Stimulated activated CD4-positive, alpha-beta T cell treated with anti-CD3 and anti-CD28 coated beads, TNF-alpha, amount 100 ng/mL, for 24 hours (primary cell): ENCODE data around the gene KTN1.

ENCODE experiments used
- DNase-seq, 3 experiments: peaks; one replicate each; pipeline ENCODE4 v3.0.0-alpha.2; 2020; ENCODE audit warnings: low read depth in 3 of 3

KTN1 gene, protein sequence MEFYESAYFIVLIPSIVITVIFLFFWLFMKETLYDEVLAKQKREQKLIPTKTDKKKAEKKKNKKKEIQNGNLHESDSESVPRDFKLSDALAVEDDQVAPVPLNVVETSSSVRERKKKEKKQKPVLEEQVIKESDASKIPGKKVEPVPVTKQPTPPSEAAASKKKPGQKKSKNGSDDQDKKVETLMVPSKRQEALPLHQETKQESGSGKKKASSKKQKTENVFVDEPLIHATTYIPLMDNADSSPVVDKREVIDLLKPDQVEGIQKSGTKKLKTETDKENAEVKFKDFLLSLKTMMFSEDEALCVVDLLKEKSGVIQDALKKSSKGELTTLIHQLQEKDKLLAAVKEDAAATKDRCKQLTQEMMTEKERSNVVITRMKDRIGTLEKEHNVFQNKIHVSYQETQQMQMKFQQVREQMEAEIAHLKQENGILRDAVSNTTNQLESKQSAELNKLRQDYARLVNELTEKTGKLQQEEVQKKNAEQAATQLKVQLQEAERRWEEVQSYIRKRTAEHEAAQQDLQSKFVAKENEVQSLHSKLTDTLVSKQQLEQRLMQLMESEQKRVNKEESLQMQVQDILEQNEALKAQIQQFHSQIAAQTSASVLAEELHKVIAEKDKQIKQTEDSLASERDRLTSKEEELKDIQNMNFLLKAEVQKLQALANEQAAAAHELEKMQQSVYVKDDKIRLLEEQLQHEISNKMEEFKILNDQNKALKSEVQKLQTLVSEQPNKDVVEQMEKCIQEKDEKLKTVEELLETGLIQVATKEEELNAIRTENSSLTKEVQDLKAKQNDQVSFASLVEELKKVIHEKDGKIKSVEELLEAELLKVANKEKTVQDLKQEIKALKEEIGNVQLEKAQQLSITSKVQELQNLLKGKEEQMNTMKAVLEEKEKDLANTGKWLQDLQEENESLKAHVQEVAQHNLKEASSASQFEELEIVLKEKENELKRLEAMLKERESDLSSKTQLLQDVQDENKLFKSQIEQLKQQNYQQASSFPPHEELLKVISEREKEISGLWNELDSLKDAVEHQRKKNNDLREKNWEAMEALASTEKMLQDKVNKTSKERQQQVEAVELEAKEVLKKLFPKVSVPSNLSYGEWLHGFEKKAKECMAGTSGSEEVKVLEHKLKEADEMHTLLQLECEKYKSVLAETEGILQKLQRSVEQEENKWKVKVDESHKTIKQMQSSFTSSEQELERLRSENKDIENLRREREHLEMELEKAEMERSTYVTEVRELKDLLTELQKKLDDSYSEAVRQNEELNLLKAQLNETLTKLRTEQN (N-terminal part only)

DNA sequence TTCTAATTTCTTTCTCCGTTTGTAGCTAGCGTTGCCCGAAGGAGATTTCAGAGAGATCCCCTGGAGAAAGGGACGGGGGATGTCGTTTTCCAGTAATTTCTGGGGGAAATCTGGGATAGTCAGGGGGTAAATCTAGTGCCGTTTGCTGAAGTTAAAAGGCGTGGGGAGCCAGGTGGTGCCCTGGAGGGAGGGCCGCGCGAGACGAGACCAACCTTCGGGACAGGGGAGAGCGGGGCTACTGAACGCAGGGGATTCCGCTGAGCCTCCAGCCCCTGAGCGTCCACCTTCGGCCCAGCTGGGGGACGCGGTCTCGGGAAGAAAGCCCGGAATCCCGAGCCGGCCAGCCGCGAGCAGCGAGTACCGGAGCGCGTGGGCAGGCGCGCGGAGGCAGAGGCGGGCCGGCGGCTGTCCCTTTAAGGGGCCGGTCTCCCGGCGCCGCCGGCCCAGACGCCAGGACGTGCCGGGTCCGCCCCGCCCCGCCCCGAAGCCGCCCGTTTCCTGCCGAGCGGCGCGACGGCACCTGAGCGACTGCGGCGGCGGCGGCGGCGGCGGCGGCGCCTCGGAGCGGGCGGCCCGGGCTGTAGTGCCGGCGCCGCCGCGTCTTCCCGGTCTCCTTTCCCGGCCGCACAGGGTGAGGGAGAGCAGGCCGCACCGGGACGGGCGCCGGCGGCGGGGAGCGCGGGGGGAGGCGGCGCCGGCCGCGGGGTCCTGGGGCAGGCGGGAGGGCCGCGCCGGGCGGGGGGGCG, at the start of gene KTN1:
KTN1 (plus strand) TSS at position 484 of the 746 bp plus-strand sequence. CDS start 31,842 bp downstream, outside the sequence.
- peak; percentile 64 to 82 (median 66) for DNase-seq

DNA sequence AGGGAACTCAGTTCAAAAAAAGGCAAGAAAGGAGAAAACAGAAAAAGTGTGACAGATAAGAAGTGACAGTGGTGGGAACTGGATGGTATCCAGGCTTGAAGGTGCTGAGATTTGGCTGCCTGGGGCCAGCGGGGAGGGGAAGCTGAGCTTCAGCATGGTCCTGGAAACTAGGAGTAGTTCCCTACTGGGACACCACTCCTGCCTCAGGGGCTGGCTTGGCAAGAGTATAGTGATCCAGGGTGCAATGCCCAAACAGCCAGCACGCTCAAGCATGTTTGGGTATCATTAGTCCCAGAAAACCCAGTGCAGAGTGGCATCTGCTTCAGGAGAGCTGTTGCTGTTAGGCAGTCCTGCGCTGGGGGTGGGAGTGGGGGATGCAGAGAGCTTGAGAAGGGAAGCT, 49.5 kb upstream of the KTN1 start:
- DNase-seq, result no peak

DNA sequence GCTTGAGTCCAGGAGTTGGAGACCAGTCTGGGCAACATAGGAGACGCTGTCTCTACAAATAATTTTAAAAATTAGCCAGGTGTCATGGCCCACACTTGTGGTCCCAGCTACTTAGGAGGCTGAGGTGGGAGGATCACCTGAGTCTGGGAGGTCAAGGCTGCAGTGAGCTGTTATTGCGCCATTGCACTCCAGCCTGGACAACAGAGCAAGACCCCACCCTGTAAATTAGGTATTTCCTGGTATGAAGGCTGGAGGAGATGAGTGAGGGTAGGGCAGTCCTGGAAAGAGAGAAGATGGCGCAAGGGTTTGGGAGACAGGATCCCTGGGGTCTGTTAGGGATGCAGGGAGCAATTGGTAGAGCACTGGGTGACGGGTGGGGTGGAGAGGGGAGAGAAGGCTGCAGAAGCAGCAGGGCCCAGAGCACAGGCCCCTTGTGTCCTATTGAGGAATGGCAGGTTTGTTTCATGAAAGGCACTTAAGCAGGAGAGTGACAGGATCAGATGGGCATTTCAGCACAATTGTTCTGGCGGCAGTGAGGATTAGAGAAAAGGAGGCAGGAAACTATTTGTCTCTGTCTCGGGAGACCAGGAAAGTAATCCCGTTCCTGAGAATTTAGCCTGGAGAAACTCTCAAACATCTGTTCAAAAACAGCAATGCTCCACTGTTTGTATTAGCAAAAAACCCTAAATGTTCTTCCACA, 47.2 kb upstream of the KTN1 start:
- DNase-seq, result no peak

- DNase-seq, result no peak
Observed at GRCh38 chr14:55533960-55534359, 46.0 kb upstream of the KTN1 start.

DNA sequence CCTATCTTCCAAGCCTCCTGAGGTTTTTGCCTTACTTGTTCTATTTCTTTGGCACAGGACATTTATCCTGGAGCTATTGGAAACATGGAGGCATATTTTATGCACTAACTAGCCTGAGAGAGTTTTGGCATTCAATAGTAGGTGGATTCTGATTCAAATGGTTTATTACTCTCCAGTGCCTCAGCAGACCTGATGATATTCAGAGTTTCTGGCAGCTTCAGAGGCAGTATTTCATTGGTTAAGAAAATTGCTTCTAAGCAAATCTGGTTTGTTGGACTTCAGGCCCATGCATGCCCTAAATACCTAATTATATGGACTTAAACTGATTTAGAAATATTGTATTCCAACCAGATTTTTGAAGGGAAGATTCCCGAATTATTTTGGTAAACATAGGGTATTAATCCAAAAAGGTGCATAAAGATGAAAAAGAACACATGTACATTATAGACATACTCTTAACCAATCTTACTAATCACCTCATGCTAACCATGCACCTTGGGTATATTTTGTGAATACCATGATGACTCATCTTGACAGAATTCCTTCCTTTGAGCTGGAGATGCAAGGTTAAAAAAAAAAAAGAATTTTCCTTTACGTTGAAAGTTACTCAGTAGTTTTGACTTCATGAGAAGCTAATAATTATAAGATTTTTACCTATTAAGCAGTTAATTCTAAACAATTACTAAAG, 44.3 kb upstream of the KTN1 start:
- no peak for DNase-seq

GRCh38 chr14:55536204-55536708, 43.8 kb upstream of the KTN1 start:
- no peak for DNase-seq

DNA sequence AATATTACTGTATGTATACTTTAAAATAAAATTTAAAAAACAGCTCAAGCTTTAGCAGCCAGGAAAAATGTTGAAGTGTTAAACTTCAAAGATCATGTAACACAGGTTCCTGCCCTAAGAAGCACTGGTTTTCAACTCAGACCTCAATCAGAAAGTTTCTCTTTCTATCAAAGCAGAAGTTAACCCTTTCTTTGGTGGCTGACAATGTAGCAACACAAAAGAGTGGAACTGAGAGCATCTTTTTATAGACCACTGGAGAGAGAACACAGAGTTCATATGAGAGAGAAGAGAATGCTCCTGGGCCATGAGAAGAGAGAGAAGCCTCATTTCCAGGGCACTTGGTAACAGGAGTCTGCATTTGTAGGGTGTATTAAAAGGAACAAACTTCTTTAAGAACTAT, 42.2 kb upstream of the KTN1 start:
- DNase-seq, result no peak

GRCh38 chr14:55539975-55540374, 40.0 kb upstream of the KTN1 start:
- no peak for DNase-seq

GRCh38 chr14:55540847-55541773, 38.9 kb upstream of the KTN1 start:
- DNase-seq, result no peak

DNA sequence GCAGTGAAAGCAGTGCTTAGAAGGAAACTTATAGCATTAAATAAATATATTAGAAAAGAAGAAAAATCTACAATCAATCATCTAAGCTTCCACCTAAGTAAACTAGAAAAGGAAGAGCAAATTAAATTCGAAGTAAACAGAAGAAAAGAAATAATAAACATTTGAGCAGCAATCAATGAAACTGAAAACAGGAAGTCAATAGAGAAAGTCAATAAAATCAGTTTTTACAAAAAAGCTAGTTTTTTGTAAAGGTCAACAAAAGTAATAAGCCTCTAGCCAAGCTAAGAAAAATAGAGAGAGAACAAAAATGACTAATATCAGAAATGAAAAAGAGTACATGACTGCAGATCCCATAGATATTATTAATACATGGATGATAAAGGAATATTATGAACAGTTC, 34.2 kb upstream of the KTN1 start:
- DNase-seq, result no peak

DNA sequence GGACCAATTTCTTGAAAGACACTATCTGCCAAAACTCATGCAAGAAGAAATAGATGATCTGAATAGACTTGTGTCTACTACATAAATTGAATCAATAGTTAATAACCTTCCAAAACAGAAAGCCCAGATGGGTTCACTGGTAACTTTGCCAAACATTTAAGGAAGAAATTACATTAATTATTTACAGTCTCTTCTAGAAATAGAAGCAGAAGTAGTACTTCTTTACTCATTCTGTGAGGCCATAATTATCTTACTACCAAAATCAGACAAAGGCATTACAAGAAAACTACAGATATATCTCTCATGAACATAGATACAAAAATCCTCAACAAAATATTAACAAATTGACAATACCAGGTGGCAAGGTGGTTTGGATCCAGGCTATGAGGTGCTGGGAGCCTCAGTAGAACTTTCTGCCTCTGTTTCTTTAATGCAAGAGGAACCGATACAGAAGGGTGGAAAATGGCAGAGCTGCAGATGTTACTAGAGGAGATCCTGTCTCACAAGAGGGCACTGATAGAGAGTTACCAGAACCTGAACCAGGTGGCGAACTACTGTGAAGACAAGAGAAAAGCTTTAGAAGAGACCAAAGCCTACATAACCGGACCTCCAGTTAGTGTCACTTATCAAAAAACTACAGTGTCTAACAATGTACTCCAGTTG, 33.7 kb upstream of the KTN1 start:
- no peak for DNase-seq

GRCh38 chr14:55547650-55548315, 32.2 kb upstream of the KTN1 start:
- DNase-seq, result no peak

GRCh38 chr14:55553791-55554190, 26.2 kb upstream of the KTN1 start:
- DNase-seq, result no peak

GRCh38 chr14:55556929-55557623, 22.9 kb upstream of the KTN1 start:
- no peak for DNase-seq

DNA sequence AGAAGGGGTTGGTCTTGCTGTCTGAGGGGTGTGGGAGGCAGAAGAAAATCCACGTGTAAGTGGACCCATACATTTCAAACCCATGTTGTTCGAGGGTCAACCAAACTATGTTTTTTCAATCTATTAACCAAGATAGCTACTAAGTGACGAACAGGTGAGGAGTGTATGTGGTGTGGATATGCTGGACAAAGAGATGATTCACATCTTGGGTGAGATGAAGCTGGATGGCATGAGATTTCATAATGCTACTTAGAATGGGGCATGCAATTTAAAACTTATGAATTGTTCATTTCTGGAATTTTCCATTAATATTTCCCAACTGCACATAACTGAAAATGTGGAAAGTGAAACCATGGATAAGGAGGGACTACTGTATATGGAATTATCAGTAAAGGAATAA, 17.9 kb upstream of the KTN1 start:
- DNase-seq, result no peak

DNA sequence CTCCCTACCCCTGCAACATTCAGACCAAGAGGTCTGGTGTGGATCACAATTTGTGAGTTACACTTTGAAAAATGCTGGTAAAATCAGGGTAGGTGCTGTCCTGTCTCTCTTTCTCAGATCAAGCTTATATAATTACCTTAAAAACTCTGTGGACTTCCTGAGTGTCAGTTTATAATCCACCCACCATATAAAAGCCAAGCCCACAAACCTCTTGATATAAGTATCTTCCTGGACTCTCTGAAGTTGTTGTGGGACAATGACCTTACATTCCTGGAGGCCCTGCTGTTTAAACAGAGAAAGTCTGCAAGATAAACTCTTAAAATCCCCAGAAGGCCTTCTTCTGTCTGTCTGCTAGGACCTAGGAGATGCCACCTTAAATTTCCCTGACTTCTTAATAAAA, 11.4 kb upstream of the KTN1 start:
- no peak for DNase-seq
